Measurements from ENCODE around the gene C6orf132. TPM values are rescaled to one million over a fixed set of nuclear protein-coding genes. Genes with fewer than 3 reads are reported as not detected.
"Not testable (repeated sequence)": the region's sequence is repeated elsewhere in the genome, so short reads cannot be mapped to it uniquely, and the experiment has no call there.

The C6orf132 gene
- total RNA-seq, 4 donors from 2014 or later: 0.83 to 2.1 (median 1.6) TPM

DNA sequence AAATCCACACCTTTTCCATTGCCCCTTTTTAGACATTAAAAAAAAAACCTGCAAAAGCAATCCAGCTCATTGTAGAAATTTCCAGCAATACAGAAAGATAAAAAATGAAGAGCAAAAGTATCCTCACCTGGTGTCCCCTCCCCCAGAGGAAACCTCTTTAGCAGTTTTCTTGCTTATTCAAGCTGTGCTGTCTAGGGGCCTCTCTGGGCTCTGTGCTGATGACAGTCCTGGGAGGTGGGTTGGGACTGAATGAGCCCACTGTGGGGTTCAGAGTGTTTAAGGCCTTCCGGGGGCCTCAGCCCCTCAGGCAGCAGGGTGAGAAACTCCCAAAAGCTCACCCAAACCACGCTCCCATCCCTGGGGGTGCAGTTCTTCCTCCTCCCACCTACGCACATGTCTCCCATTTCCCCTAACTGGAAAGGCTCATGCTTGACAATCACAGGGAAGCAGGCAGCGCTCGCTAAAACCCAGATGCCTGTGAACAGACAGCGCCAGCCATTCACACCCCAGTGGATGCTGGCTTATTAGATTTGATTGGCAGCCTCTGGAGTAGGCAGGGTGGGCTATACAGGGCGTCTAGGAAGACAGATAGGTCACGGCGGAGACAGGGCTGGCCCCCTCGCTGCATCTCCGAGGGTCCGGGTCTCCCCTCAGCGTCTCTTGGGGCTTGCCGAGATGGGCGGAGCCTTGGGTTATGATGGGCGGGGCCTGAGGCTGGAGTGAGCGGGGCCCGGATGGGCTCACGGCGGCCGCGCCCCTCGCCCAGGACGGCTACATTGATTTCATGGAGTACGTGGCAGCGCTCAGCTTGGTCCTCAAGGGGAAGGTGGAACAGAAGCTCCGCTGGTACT, 35.3 kb upstream of the C6orf132 start:
- no peaks in the 10 kb centered on the region for H3K36me3 ChIP-seq
- H3K27ac ChIP-seq (replicated peaks in 1 of 4): no peak overlapping the region
- H3K27me3 ChIP-seq: peaks cover 0 to 22% (median 3%) of the 10 kb centered on the region in 4 donors
- intact Hi-C loops (cut with DNase I): no loop called here
- no peak overlapping the region for H3K4me3 ChIP-seq
- peaks cover 0 to 4% (median 2%) of the 10 kb centered on the region in 4 donors for H3K4me1 ChIP-seq
- H3K9me3 ChIP-seq: no peaks in the 10 kb centered on the region
- DNase-seq (ENCODE audit: extremely low spot score): no peak
- TF ChIP-seq, protein P1, sequence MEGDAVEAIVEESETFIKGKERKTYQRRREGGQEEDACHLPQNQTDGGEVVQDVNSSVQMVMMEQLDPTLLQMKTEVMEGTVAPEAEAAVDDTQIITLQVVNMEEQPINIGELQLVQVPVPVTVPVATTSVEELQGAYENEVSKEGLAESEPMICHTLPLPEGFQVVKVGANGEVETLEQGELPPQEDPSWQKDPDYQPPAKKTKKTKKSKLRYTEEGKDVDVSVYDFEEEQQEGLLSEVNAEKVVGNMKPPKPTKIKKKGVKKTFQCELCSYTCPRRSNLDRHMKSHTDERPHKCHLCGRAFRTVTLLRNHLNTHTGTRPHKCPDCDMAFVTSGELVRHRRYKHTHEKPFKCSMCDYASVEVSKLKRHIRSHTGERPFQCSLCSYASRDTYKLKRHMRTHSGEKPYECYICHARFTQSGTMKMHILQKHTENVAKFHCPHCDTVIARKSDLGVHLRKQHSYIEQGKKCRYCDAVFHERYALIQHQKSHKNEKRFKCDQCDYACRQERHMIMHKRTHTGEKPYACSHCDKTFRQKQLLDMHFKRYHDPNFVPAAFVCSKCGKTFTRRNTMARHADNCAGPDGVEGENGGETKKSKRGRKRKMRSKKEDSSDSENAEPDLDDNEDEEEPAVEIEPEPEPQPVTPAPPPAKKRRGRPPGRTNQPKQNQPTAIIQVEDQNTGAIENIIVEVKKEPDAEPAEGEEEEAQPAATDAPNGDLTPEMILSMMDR (IDR thresholded peaks at IDR 0.05): no peak
- TF ChIP-seq POLR2AphosphoS5 (IDR thresholded peaks at IDR 0.05): no peak
- 53% methylated on average over 6 of the region's 27 CpGs for WGBS

DNA sequence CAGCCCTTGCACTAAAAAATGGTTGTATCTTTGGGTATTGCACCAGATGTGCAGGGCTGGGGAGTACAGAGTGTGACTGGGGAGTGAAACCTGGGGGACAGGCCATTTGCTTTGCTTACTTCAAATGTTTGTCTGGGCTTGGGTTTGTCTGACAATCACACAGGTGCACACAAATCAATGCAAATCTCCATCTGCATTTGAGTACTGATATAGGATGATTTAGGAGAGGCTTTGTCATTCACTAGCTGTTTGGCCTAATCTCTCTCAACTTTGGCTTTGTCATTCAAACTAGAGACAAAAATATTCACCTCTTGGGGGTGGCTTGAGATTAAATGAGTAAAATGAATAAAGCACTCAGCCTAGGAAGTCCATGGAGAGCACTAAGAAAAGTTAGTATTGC, 34.6 kb upstream of the C6orf132 start:
- H3K27ac ChIP-seq (replicated peaks in 1 of 4): no peak overlapping the region
- H3K4me1 ChIP-seq: peaks cover 0 to 4% (median 2%) of the 10 kb centered on the region in 4 donors
- no peak for DNase-seq (ENCODE audit: extremely low spot score)
- H3K27me3 ChIP-seq: peaks cover 0 to 22% (median 3%) of the 10 kb centered on the region in 4 donors
- no peaks in the 10 kb centered on the region for H3K9me3 ChIP-seq
- TF ChIP-seq POLR2A (IDR thresholded peaks at IDR 0.05; ENCODE audit: low read depth): no peak
- TF ChIP-seq POLR2AphosphoS5 (IDR thresholded peaks at IDR 0.05): no peak
- no peak overlapping the region for H3K4me3 ChIP-seq
- intact Hi-C loops (cut with DNase I): no loop called here
- H3K36me3 ChIP-seq: no peaks in the 10 kb centered on the region

DNA sequence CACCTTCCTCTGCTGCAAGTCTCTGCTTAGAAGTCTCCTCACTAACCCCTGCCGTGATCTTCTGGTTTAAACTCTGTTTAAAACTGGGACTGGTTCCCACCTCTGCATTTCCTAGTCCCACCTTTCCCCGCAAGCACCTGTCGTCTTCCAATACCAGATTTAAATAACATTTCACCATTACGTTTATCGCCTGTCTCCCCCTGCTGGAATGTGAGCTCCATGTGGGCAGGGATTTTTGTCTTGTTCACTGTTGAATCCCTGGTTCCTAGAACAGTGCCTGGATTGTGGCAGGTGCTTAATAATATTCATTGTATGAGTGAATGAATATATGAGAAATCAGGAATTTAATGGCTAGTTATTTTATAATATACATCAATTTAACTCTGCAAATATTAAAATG, 33.4 kb upstream of the C6orf132 start:
- TF ChIP-seq POLR2A (IDR thresholded peaks at IDR 0.05; ENCODE audit: low read depth) (no peak), EP300 (IDR thresholded peaks at IDR 0.05) (no peak), POLR2AphosphoS5 (IDR thresholded peaks at IDR 0.05) (no peak)
- TF ChIP-seq, protein P1 (IDR thresholded peaks at IDR 0.05): no peak
- Histone ChIP-seq H3K9me3 (no peaks in the 10 kb centered on the region), H3K36me3 (no peaks in the 10 kb centered on the region), H3K4me1 (peaks cover 0 to 4% (median 2%) of the 10 kb centered on the region in 4 donors), H3K27ac (replicated peaks in 1 of 4) (no peak overlapping the region), H3K4me3 (no peak overlapping the region), H3K27me3 (peaks cover 0 to 22% (median 3%) of the 10 kb centered on the region in 4 donors)
- 73% methylated on average over 5 of the region's 5 CpGs for WGBS
- intact Hi-C loops (cut with DNase I): no loop called here
- no peak for DNase-seq (ENCODE audit: extremely low spot score)

DNA sequence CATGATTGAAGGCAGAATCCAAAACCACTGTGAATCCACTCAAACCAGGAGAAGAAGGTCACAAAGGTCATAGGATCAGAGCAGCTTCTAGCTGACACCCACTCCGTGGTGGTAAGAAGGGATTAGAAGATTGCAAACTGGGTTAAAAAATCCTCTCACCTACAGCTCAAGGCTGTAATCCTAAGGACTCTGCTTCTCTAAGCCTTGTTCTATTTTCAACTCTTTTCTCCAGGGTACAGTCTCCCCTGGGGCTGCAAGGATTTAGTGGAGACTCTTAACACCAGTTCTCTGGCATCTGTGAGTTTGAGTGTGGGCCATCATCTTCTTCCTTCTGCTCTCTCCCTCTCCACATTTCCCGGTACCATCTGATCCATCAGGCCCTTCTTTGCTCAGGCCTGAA, 30.7 kb upstream of the C6orf132 start, which contains the start of gene GUCA1A:
Gene GUCA1A, plus strand, starts transcription at position 264 of the 400 bp plus-strand sequence. CDS start 250 bp downstream, outside the sequence.
- peaks cover 0 to 3% (median 1%) of the 10 kb centered on the region in 4 donors for H3K4me1 ChIP-seq
- H3K27ac ChIP-seq (replicated peaks in 1 of 4): no peak within 1 kb of the TSS
- WGBS: 100% methylated on average over 1 of the region's 2 CpGs
- no peaks in the 10 kb centered on the region for H3K9me3 ChIP-seq
- no peak within 1 kb of the TSS for H3K4me3 ChIP-seq
- TF ChIP-seq EP300 (IDR thresholded peaks at IDR 0.05): no peak
- TF ChIP-seq POLR2AphosphoS5 (IDR thresholded peaks at IDR 0.05): no peak
- TF ChIP-seq POLR2A (IDR thresholded peaks at IDR 0.05; ENCODE audit: low read depth): no peak
- TF ChIP-seq, protein P1 (IDR thresholded peaks at IDR 0.05): no peak
- peaks cover 0 to 5% (median 0%) of the 10 kb centered on the region in 4 donors for H3K27me3 ChIP-seq
- DNase-seq (ENCODE audit: extremely low spot score): no peak
- intact Hi-C loops (cut with DNase I): no loop called here
- H3K36me3 ChIP-seq: no peaks in the 10 kb centered on the region

DNA sequence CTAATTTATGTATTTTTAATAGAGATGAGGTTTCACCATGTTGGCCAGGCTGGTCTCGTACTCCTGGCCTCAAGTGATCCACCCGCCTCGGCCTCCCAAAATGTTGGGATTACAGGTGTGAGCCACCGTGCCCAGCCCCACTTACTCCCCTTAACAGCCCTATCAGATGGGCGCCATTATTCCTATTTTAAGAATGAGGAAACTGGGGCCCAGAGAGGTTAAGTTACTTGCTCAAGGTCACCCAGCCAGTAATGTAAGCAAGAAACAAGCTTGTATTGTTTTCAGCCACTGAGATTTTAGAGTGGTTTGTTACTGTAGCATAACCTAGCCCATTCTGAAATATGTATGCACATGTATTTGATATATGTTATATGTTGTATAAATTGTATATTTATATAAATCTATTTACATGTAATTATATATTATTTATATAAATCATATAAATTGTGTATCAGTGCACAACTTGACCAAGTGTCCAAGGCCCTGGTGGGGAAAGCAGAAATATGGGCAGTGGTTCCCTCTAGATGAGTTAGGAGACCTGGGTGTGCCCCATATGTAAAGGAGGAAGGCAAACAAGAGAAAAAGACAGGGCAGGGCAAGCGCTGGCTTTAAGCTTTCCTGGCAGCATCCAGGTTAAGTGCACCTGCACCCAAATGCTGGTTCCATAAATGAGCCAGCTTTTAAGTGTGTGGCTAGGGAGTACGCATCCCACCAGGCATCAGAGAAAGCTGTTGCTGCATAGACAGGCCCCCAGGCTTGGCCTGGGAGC, 29.6 kb upstream of the C6orf132 start:
- no peak for TF ChIP-seq EP300 (IDR thresholded peaks at IDR 0.05)
- TF ChIP-seq, protein P1 (IDR thresholded peaks at IDR 0.05): no peak
- no peak for TF ChIP-seq POLR2A (IDR thresholded peaks at IDR 0.05; ENCODE audit: low read depth)
- no peak for TF ChIP-seq POLR2AphosphoS5 (IDR thresholded peaks at IDR 0.05)
- H3K36me3 ChIP-seq: no peaks in the 10 kb centered on the region
- intact Hi-C loops (cut with DNase I): no loop called here
- no peaks in the 10 kb centered on the region for H3K27me3 ChIP-seq
- H3K9me3 ChIP-seq: no peaks in the 10 kb centered on the region
- no peak overlapping the region for H3K27ac ChIP-seq (replicated peaks in 1 of 4)
- DNase-seq (ENCODE audit: extremely low spot score): no peak
- H3K4me3 ChIP-seq: no peak overlapping the region
- H3K4me1 ChIP-seq: no peaks in the 10 kb centered on the region
- 94% methylated on average over 7 of the region's 7 CpGs for WGBS

DNA sequence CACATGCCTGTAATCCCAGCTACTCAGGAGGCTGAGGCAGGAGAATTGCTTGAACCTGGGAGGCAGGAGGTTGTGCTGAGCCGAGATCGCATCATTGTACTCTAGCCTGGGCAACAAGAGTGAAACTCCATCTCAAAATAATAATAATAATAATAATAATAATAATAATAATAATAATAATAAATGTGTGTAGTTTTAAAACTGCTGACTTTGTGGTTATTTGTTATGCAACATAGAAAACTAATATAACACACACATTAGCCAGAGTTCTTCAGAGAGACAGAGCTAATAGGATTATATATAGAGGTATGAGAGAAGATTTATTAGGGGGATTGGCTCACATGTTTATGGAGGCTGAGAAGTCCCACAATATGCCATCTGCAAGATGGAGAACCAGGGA, 27.4 kb upstream of the C6orf132 start:
- H3K27ac ChIP-seq (replicated peaks in 1 of 4); H3K9me3 ChIP-seq; H3K27me3 ChIP-seq; DNase-seq (ENCODE audit: extremely low spot score); intact Hi-C loops (cut with DNase I); H3K36me3 ChIP-seq; H3K4me3 ChIP-seq; H3K4me1 ChIP-seq: not testable (repeated sequence)
- WGBS: 45% methylated on average over 2 of the region's 2 CpGs

Measured in esophagus muscularis mucosa (tissue), 4 donors.